ENCODE data around the gene RNASET2. TPM values are rescaled to one million over a fixed set of nuclear protein-coding genes. Genes with fewer than 3 reads are reported as not detected.

Gene RNASET2
- total RNA-seq, 1 donor = 22.5 TPM

DNA sequence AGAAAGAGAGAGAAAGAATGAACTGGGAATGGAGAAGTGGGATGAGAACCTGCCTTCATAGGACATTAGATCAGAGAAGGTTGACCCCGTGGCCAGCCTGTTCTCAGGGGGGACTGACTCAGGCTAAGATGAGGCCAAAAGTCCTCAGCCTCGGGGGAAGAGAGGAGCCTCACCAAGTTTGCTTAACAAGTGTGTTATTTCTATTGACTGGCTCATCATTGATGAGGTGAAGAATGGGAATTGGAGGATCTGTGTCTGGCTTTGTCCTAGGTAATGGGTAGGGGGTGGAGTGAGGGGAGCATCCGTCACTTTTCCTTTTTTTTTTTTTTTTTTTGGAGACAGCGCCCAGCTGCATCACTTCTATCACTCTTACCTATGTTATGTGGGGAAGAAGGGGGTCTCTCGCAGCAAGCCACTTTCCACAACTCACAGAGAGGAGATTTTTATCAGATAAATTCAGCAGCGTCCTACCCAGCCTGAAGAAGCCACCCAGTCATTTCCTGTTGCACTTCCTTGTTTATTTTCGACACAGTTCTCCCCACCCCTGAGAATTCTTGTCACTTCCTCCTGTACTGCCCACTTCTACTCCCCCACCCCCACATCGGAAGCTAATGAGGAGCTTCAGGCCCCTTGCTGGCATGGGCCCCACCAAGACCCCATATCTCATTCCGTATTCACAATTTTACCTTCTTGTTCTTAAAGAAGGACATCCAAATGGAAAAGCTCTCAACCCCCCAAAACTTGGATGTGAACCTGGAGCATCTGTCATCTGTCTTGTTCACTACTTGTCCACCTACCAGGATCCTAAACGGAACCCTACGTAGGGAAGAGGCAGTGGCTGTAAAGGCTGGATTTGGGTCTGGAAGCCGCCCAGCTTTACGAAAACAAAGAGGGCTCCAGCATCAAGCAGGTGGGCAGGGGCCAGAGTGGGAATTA lies 2.8 kb upstream of the RNASET2 start:
- DNase-seq (ENCODE audit: low read depth) = peak; percentile 16
- TF ChIP-seq, protein P1, sequence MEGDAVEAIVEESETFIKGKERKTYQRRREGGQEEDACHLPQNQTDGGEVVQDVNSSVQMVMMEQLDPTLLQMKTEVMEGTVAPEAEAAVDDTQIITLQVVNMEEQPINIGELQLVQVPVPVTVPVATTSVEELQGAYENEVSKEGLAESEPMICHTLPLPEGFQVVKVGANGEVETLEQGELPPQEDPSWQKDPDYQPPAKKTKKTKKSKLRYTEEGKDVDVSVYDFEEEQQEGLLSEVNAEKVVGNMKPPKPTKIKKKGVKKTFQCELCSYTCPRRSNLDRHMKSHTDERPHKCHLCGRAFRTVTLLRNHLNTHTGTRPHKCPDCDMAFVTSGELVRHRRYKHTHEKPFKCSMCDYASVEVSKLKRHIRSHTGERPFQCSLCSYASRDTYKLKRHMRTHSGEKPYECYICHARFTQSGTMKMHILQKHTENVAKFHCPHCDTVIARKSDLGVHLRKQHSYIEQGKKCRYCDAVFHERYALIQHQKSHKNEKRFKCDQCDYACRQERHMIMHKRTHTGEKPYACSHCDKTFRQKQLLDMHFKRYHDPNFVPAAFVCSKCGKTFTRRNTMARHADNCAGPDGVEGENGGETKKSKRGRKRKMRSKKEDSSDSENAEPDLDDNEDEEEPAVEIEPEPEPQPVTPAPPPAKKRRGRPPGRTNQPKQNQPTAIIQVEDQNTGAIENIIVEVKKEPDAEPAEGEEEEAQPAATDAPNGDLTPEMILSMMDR (IDR thresholded peaks at IDR 0.05; ENCODE audit: insufficient read depth, low read depth, low read length) = no peak
- no peak overlapping the region for H3K4me3 ChIP-seq (ENCODE audit: low read depth, low read length)

DNA sequence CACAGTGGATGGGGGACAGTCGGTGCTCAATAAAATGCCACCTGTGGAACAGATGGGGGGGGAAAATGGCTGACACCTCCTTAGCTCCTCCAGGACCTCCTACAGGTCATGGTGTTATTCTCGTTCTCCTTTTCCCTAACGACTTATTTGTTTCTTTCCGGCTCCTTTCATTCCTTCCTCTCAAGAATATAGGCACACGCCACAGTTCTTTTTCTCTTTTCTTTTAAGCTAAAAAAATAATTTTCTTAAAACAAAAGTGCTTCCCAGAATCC lies 1.4 kb upstream of the RNASET2 start:
- no peak overlapping the region for H3K4me3 ChIP-seq (ENCODE audit: low read depth, low read length)
- TF ChIP-seq, protein P1 (IDR thresholded peaks at IDR 0.05; ENCODE audit: insufficient read depth, low read depth, low read length) = no peak
- DNase-seq (ENCODE audit: low read depth) = no peak

DNA sequence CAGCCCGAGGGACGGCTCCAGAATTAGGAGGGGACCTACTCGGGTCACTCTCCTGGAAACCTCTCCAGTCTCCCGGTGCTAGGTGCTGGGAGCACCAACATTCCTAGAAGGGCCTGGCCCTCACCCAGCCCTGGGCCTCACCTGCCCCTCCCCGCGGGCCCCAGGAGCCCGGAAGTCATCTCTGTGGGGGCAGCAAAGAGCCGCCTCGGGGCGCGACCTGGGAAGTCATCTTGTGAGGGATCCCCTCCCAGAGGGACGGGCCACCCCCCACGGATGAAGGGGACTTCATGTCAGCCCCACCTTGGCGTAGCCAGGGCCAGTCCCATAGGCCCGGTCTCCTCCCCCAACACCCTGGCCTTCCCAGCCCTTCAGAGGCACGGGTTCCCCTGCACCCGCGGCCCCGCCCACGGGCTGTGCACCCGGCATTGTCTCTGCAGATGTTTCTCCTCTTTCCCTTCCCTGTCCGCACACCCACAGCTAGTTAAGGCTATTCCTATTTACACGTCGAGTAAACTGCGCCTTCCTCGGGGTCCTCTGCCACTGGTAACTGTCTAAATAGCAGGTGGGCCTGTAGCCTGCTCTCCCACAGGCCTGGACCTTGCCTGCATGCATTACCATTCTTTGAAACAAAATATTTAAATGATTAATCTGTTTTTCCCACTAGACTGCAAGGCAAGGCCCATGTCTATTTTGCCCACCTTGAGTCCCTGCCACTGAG lies 896 bp upstream of the RNASET2 start:
- TF ChIP-seq, protein P1 (IDR thresholded peaks at IDR 0.05; ENCODE audit: insufficient read depth, low read depth, low read length) = no peak
- H3K4me3 ChIP-seq (ENCODE audit: low read depth, low read length) = peak overlapping the region; percentile 76
- DNase-seq (ENCODE audit: low read depth) = peak; percentile 28

DNA sequence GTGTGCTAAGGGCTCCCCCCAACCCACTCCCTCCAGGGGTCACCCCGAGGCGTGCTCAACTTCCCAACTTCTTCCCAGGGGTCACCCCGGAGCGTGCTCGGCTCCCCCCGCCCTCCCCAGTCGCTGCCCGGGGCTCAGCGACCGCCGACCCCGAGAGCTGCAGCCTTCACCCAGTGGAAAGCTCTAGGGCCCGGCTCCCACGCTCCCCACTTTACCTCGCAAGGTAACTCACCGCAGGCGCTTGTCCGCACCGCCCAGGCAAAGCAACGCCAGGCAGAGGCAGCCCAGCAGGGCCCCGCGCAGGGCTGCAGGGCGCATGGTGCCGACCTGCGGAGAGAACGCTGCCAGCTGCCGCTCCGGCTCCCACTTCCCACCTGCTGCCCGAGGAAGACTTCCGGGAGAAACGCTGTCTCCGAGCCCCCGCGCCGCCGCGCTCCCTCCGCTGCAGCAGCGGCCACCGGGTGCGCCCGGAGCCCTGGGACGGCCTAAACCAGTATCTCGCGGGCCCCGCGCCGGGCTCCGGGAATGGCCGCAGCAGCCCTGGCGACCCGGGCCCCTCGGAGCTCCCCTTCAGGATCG lies 396 bp downstream of the RNASET2 start:
- peak overlapping the region; percentile 76 for H3K4me3 ChIP-seq (ENCODE audit: low read depth, low read length)
- TF ChIP-seq, protein P1 (IDR thresholded peaks at IDR 0.05; ENCODE audit: insufficient read depth, low read depth, low read length) = no peak
- DNase-seq (ENCODE audit: low read depth) = no peak

DNA sequence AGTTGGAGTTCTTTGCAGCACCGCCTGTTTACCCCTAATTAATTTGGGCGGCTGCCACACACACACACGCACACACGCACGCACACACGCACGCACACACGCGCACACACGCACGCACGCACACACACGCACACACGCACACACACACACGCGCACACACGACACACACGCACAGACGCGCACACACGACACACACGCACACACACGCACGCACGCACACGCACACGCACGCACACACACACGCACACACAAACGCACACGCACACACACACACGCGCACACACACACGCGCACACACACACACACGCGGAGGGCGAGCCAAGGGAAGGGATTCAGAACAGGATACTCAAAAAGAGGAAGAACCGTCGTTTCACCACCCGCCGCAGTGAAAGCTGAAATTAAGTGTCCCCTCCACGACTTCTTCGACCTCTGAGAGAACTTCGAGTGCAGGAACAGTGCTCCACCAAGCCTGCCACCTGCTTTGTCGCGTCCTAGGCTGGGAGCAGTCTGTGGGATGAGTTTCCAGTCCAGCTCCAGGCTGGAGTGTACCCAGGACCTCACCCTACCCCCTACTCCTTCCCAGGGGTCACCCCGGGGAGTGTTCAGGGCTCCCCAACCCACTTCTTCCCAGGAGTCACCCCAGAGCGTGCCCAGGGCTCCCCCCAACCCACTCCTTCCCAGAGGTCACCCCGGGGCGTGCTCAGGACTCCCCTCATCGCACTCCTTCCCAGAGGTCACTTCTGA lies 1.1 kb downstream of the RNASET2 start:
- DNase-seq (ENCODE audit: low read depth) = no peak
- TF ChIP-seq, protein P1 (IDR thresholded peaks at IDR 0.05; ENCODE audit: insufficient read depth, low read depth, low read length) = no peak
- H3K4me3 ChIP-seq (ENCODE audit: low read depth, low read length) = peak overlapping the region; percentile 76

DNA sequence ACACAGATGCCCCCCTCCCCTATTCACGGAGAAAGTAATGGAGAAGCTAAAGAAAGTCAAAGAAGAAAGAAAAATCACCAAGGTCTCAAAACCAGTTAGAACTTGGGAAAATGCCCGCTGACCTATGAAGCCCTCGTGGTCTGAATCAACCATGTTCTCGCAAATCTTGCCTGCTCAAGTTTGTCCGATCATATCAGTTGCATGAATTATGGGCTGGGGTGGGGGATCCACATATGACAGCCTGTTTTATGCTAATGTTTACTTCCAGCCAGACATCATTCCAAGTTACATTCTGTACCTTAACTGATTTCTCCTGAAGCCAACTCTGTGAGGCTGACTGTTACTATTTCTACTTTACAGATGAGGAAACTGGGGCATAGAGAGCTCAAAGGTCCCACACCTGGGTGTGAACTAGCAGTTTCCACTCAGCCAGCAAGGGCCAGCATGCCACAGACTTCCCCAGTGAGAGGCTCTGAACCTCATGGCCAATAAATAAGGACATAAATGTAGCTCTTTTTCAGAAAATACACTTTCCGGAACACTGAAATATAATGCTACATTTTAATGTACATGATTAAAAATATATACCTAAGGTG lies 2.1 kb downstream of the RNASET2 start:
- DNase-seq (ENCODE audit: low read depth) = no peak
- H3K4me3 ChIP-seq (ENCODE audit: low read depth, low read length) = no peak overlapping the region
- TF ChIP-seq, protein P1 (IDR thresholded peaks at IDR 0.05; ENCODE audit: insufficient read depth, low read depth, low read length) = no peak

Data from fibroblast of villous mesenchyme (primary cell).